Measurements from ENCODE around the gene OR11L1.

OR11L1 gene

GRCh38 chr1:247822060-247822459 lies 19.6 kb downstream of the OR11L1 start:
- DNase-seq (ENCODE audit: low read depth in 3 of 3, low spot score in 1 of 3), result no peak

- DNase-seq (ENCODE audit: low read depth in 3 of 3, low spot score in 1 of 3), result no peak
Measured at GRCh38 chr1:247812637-247813036, 29.1 kb downstream of the OR11L1 start.

DNA sequence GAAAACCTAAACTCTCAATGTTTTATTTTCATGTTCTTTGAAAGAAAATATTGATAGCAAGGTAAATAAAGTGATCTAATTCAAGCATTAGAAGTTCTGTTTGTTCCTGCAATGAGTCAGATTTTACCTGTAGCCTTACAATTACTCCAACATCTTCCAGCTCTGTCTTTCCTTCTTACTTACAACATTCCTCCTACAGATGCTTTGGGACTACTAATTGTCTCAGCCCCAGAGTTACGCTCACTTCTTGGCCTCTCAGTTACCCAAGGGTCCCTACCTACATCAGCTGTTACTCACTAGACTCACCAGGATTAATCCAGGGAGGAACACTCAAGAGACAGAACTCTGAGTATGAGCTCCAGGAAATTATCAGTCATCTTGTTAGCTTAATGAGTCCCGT lies 44.2 kb downstream of the OR11L1 start:
- no peak for DNase-seq (ENCODE audit: low read depth in 3 of 3, low spot score in 1 of 3)
